ENCODE measurements around the gene ENAH.
"Not testable (repeated sequence)": the region's sequence is repeated elsewhere in the genome, so short reads cannot be mapped to it uniquely, and the experiment has no call there.

- not testable (repeated sequence) for TF ChIP-seq POLR2A (IDR thresholded peaks at IDR 0.05)
- TF ChIP-seq, protein P1, sequence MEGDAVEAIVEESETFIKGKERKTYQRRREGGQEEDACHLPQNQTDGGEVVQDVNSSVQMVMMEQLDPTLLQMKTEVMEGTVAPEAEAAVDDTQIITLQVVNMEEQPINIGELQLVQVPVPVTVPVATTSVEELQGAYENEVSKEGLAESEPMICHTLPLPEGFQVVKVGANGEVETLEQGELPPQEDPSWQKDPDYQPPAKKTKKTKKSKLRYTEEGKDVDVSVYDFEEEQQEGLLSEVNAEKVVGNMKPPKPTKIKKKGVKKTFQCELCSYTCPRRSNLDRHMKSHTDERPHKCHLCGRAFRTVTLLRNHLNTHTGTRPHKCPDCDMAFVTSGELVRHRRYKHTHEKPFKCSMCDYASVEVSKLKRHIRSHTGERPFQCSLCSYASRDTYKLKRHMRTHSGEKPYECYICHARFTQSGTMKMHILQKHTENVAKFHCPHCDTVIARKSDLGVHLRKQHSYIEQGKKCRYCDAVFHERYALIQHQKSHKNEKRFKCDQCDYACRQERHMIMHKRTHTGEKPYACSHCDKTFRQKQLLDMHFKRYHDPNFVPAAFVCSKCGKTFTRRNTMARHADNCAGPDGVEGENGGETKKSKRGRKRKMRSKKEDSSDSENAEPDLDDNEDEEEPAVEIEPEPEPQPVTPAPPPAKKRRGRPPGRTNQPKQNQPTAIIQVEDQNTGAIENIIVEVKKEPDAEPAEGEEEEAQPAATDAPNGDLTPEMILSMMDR (IDR thresholded peaks at IDR 0.05), result not testable (repeated sequence)
These were observed 179.1 kb downstream of the ENAH start for GRCh38 chr1:225473676-225474438.

Data from uterus (tissue), 2 donors.